ENCODE measurements around the gene SHISA3.

Gene SHISA3

GRCh38 chr4:42404001-42404400 is 6.7 kb downstream of the SHISA3 start:
- peak; percentile 52 for TF ChIP-seq CTCF (IDR thresholded peaks at IDR 0.05; ENCODE audit: low read depth, low read length)
- DNase-seq, result no peak

GRCh38 chr4:42410446-42410845 is 13.2 kb downstream of the SHISA3 start:
- DNase-seq, result no peak
- Histone ChIP-seq H3K4me1 (no peaks in the 10 kb centered on the region), H3K9me3 (no peaks in the 10 kb centered on the region), H3K4me3 (ENCODE audit: low read depth, low read length) (no peak overlapping the region), H3K27me3 (no peaks in the 10 kb centered on the region), H3K36me3 (peaks cover 23% of the 10 kb centered on the region)
- no peak for TF ChIP-seq CTCF (IDR thresholded peaks at IDR 0.05; ENCODE audit: low read depth, low read length)

More at GRCh38 chr4:42404001-42404400, 6.7 kb downstream of the SHISA3 start:
- Histone ChIP-seq H3K9me3 (no peaks in the 10 kb centered on the region), H3K27me3 (no peaks in the 10 kb centered on the region), H3K4me3 (ENCODE audit: low read depth, low read length) (no peak overlapping the region), H3K4me1 (peaks cover 6% of the 10 kb centered on the region), H3K36me3 (no peaks in the 10 kb centered on the region)

- no peaks in the 10 kb centered on the region for H3K4me1 ChIP-seq
- no peaks in the 10 kb centered on the region for H3K27me3 ChIP-seq
- no peaks in the 10 kb centered on the region for H3K9me3 ChIP-seq
- TF ChIP-seq CTCF (IDR thresholded peaks at IDR 0.05; ENCODE audit: low read depth, low read length), result no peak
- DNase-seq, result no peak
- H3K4me3 ChIP-seq (ENCODE audit: low read depth, low read length), result no peak overlapping the region
- peaks cover 24% of the 10 kb centered on the region for H3K36me3 ChIP-seq
Measured at GRCh38 chr4:42411803-42412202, 14.5 kb downstream of the SHISA3 start.

GRCh38 chr4:42412251-42412650 is 15.0 kb downstream of the SHISA3 start:
- DNase-seq, result no peak
- Histone ChIP-seq H3K4me3 (ENCODE audit: low read depth, low read length) (no peak overlapping the region), H3K4me1 (no peaks in the 10 kb centered on the region), H3K9me3 (no peaks in the 10 kb centered on the region), H3K36me3 (peaks cover 25% of the 10 kb centered on the region), H3K27me3 (no peaks in the 10 kb centered on the region)
- no peak for TF ChIP-seq CTCF (IDR thresholded peaks at IDR 0.05; ENCODE audit: low read depth, low read length)

GRCh38 chr4:42415281-42415680 is 18.0 kb downstream of the SHISA3 start:
- no peaks in the 10 kb centered on the region for H3K9me3 ChIP-seq
- H3K4me1 ChIP-seq, result no peaks in the 10 kb centered on the region
- DNase-seq, result no peak
- peaks cover 25% of the 10 kb centered on the region for H3K36me3 ChIP-seq
- no peaks in the 10 kb centered on the region for H3K27me3 ChIP-seq
- no peak overlapping the region for H3K4me3 ChIP-seq (ENCODE audit: low read depth, low read length)
- TF ChIP-seq CTCF (IDR thresholded peaks at IDR 0.05; ENCODE audit: low read depth, low read length), result no peak

- Histone ChIP-seq H3K36me3 (peaks cover 28% of the 10 kb centered on the region), H3K27me3 (no peaks in the 10 kb centered on the region), H3K4me3 (ENCODE audit: low read depth, low read length) (no peak overlapping the region), H3K4me1 (no peaks in the 10 kb centered on the region), H3K9me3 (no peaks in the 10 kb centered on the region)
- TF ChIP-seq CTCF (IDR thresholded peaks at IDR 0.05; ENCODE audit: low read depth, low read length), result no peak
- DNase-seq, result no peak
Measured at GRCh38 chr4:42416017-42416416, 18.7 kb downstream of the SHISA3 start.

All from BE2C (cell line).